Natural killer cell (primary cell): Measurements from ENCODE around the gene RASGRF2. TPM values are rescaled to one million over a fixed set of nuclear protein-coding genes. Genes with fewer than 3 reads are reported as not detected.

Source experiments
- ATAC-seq, 3 donors: fragments of 150-1000 bp in 2 of 3; fragments of 200-7000 bp in 1 of 3; cut with Tn5 transposase; 1 replicate in 1 of 3; 2 replicates in 2 of 3; pipeline ENCODE4 v1.10.0; 2021; ENCODE audit warnings: mild to moderate bottlenecking in 2 of 3, moderate library complexity in 2 of 3
- DNase-seq, 2 donors: peaks; one replicate each; pipeline versions ENCODE4 v3.0.0 to v3.0.0-alpha.2; 2013 to 2021; ENCODE audit warnings: mixed read lengths in 1 of 2
- H3K27ac ChIP-seq: one replicate; pipeline ENCODE4 v1.5.1; 2013; ENCODE audit warnings: mild to moderate bottlenecking, low read length
- H3K27me3 ChIP-seq: one replicate; pipeline ENCODE4 v1.6.1; 2013; ENCODE audit warnings: low read length; ENCODE audit not compliant: control insufficient read depth, insufficient read depth
- H3K36me3 ChIP-seq: one replicate; pipeline ENCODE4 v1.6.1; 2013; ENCODE audit warnings: low read length; ENCODE audit not compliant: control insufficient read depth, insufficient read depth
- H3K4me1 ChIP-seq: one replicate; pipeline ENCODE4 v1.6.1; 2013; ENCODE audit warnings: low read length; ENCODE audit not compliant: control insufficient read depth, insufficient read depth
- H3K4me3 ChIP-seq: one replicate; pipeline ENCODE4 v1.5.1; 2013; ENCODE audit warnings: low read length
- H3K9me3 ChIP-seq: one replicate; pipeline ENCODE4 v1.6.1; 2013; ENCODE audit warnings: low read length; ENCODE audit not compliant: control insufficient read depth, insufficient read depth
- H3K27ac Mint-ChIP-seq, 2 donors: one replicate each; pipeline ENCODE4 v1.8.0; 2022; ENCODE audit warnings: mild to moderate bottlenecking in 2 of 2, mixed read lengths in 2 of 2, moderate library complexity in 1 of 2
- H3K27me3 Mint-ChIP-seq, 2 donors: one replicate each; pipeline ENCODE4 v1.8.0; 2022; ENCODE audit warnings: low read depth in 2 of 2, mixed read lengths in 2 of 2
- H3K36me3 Mint-ChIP-seq: one replicate; pipeline ENCODE4 v1.8.0; 2022; ENCODE audit warnings: mixed read lengths
- H3K4me1 Mint-ChIP-seq, 2 donors: one replicate each; pipeline ENCODE4 v1.8.0; 2022; ENCODE audit warnings: mixed read lengths in 2 of 2
- H3K4me3 Mint-ChIP-seq: one replicate; pipeline ENCODE4 v1.8.0; 2022; ENCODE audit warnings: mild to moderate bottlenecking, moderate library complexity, mixed read lengths
- H3K9me3 Mint-ChIP-seq, 2 donors: one replicate each; pipeline ENCODE4 v1.8.0; 2022; ENCODE audit warnings: mixed read lengths in 2 of 2
- CTCF ChIP-seq: fragments of 200-600 bp; IDR thresholded peaks from one replicate; pipeline ENCODE4 v1.8.0; 2022; ENCODE audit warnings: antibody characterized with exemption
- WGBS: methylation state at CpG from one replicate; pipeline ENCODE4 v1.1.7; 2013; ENCODE audit warnings: missing lambda C conversion rate; ENCODE audit not compliant: insufficient coverage; 5-methylcytosine and 5-hydroxymethylcytosine counted together
- intact Hi-C: fragments of 100-400 bp; cut with micrococcal nuclease; formaldehyde crosslinking; loops from one replicate; pipeline ENCODE4 v1.14.2; 2022
- total RNA-seq, 4 donors: library from RNA; stranded (reverse); fragments of 120-200 nt in 1 of 4; gene quantifications; one replicate each; pipeline versions ENCODE4 v1.2.3 to v1.2.4, GENCODE V29; 2013 to 2022

Gene RASGRF2
- total RNA-seq, 3 donors from 2014 or later (not counting 1 experiment from before 2014, with no cell fraction given), result 5.6 to 10.1 (median 6.1) TPM

GRCh38 chr5:81195335-81195929 is 235.3 kb downstream of the RASGRF2 start:
- H3K27ac Mint-ChIP-seq, result peak overlapping the region in 1 of 2 donors; percentile 66
- TF ChIP-seq CTCF, result peak; percentile 48
- no peak for ATAC-seq
- Histone ChIP-seq H3K9me3 (no peaks in the 10 kb centered on the region), H3K4me3 (no peak overlapping the region), H3K27ac (no peak overlapping the region), H3K4me1 (peaks cover 6% of the 10 kb centered on the region), H3K36me3 (no peaks in the 10 kb centered on the region), H3K27me3 (peaks cover 3% of the 10 kb centered on the region)
- H3K4me3 Mint-ChIP-seq, result no peak overlapping the region
- H3K9me3 Mint-ChIP-seq, result no peaks in the 10 kb centered on the region
- intact Hi-C loops, result loop anchor here (1.0 kb wide), 1 partner anchor 509 kb away; no protein-coding TSS in a partner anchor
- peaks cover 7 to 9% of the 10 kb centered on the region in 2 donors for H3K4me1 Mint-ChIP-seq
- 88% methylated on average over 5 of the region's 5 CpGs for WGBS
- DNase-seq, result no peak
- H3K36me3 Mint-ChIP-seq, result no peaks in the 10 kb centered on the region
- peaks cover 5 to 18% of the 10 kb centered on the region in 2 donors for H3K27me3 Mint-ChIP-seq

GRCh38 chr5:81202655-81203054 is 242.5 kb downstream of the RASGRF2 start:
- H3K4me1 Mint-ChIP-seq, result no peaks in the 10 kb centered on the region
- no peak overlapping the region for H3K4me3 Mint-ChIP-seq
- Histone ChIP-seq H3K27me3 (no peaks in the 10 kb centered on the region), H3K36me3 (peaks cover 3% of the 10 kb centered on the region), H3K27ac (no peak overlapping the region), H3K9me3 (no peaks in the 10 kb centered on the region), H3K4me3 (no peak overlapping the region), H3K4me1 (no peaks in the 10 kb centered on the region)
- H3K9me3 Mint-ChIP-seq, result no peaks in the 10 kb centered on the region
- H3K27ac Mint-ChIP-seq, result no peak overlapping the region
- ATAC-seq (no peak), DNase-seq (no peak)
- peaks cover 2 to 6% of the 10 kb centered on the region in 2 donors for H3K27me3 Mint-ChIP-seq
- intact Hi-C loops, result no loop called here
- H3K36me3 Mint-ChIP-seq, result no peaks in the 10 kb centered on the region
- no peak for TF ChIP-seq CTCF
- WGBS, result 80% methylated on average over 2 of the region's 2 CpGs

- peaks cover 3% of the 10 kb centered on the region for H3K36me3 ChIP-seq
- Mint-ChIP-seq H3K36me3 (no peaks in the 10 kb centered on the region), H3K4me1 (no peaks in the 10 kb centered on the region), H3K27me3 (peaks cover 2 to 6% of the 10 kb centered on the region in 2 donors), H3K9me3 (no peaks in the 10 kb centered on the region), H3K27ac (no peak overlapping the region), H3K4me3 (no peak overlapping the region)
- H3K9me3 ChIP-seq, result no peaks in the 10 kb centered on the region
- no peak overlapping the region for H3K27ac ChIP-seq
- H3K27me3 ChIP-seq, result no peaks in the 10 kb centered on the region
- ATAC-seq, result no peak
- DNase-seq, result no peak
- no peaks in the 10 kb centered on the region for H3K4me1 ChIP-seq
- intact Hi-C loops, result no loop called here
- 76% methylated on average over 3 of the region's 3 CpGs for WGBS
- TF ChIP-seq CTCF, result no peak
- H3K4me3 ChIP-seq, result no peak overlapping the region
These were observed 243.6 kb downstream of the RASGRF2 start for GRCh38 chr5:81203729-81204128.

GRCh38 chr5:81204205-81204604 is 244.0 kb downstream of the RASGRF2 start:
- intact Hi-C loops, result no loop called here
- Mint-ChIP-seq H3K36me3 (no peaks in the 10 kb centered on the region), H3K4me1 (no peaks in the 10 kb centered on the region)

More at GRCh38 chr5:81204205-81204604, 244.0 kb downstream of the RASGRF2 start:
- Mint-ChIP-seq H3K4me3 (no peak overlapping the region), H3K27ac (no peak overlapping the region), H3K9me3 (no peaks in the 10 kb centered on the region), H3K27me3 (peaks cover 2 to 6% of the 10 kb centered on the region in 2 donors)
- Histone ChIP-seq H3K4me1 (no peaks in the 10 kb centered on the region), H3K9me3 (no peaks in the 10 kb centered on the region), H3K4me3 (no peak overlapping the region), H3K36me3 (peaks cover 3% of the 10 kb centered on the region), H3K27me3 (no peaks in the 10 kb centered on the region), H3K27ac (no peak overlapping the region)
- no peak for DNase-seq
- ATAC-seq, result no peak
- 100% methylated on average over 1 of the region's 1 CpG for WGBS
- TF ChIP-seq CTCF, result no peak
